SK-N-SH treated with all-trans-retinoic acid at 6 μM for 48 hours (cell line): ENCODE results near the gene DAB1.

Experiments used
- ARNTL ChIP-seq: fragments of 450-650 bp; formaldehyde crosslinking; IDR thresholded peaks from 2 replicates; pipeline ENCODE4 v1.5.0; 2020; ENCODE audit warnings: low read depth, mild to moderate bottlenecking, moderate library complexity, borderline replicate concordance
- BACH2 ChIP-seq: fragments of 250-450 bp; sonication (Bioruptor Pico); IDR thresholded peaks from 2 replicates; pipeline ENCODE4 v1.9.0; 2021; ENCODE audit warnings: mild to moderate bottlenecking, borderline replicate concordance
- ESRRG ChIP-seq: fragments of 250-450 bp; sonication (Bioruptor Pico); IDR thresholded peaks from 2 replicates; pipeline ENCODE4 v1.6.1; 2021; ENCODE audit warnings: mild to moderate bottlenecking
- ISL1 ChIP-seq: fragments of 250-450 bp; sonication (Bioruptor Pico); IDR thresholded peaks from 2 replicates; pipeline ENCODE4 v2.1.2; 2022; ENCODE audit warnings: mild to moderate bottlenecking, moderate library complexity
- TCF4 ChIP-seq: fragments of 250-450 bp; sonication (Bioruptor Pico); IDR thresholded peaks from 2 replicates; pipeline ENCODE4 v1.8.0; 2021; ENCODE audit warnings: mild to moderate bottlenecking, moderate library complexity, borderline replicate concordance
- TOX ChIP-seq: fragments of 250-450 bp; sonication (Bioruptor Pico); IDR thresholded peaks from 2 replicates; pipeline ENCODE4 v1.8.0; 2021; ENCODE audit warnings: mild to moderate bottlenecking, moderate library complexity, borderline replicate concordance
- ZFP3 ChIP-seq: fragments of 250-450 bp; sonication (Bioruptor Pico); IDR thresholded peaks from 2 replicates; pipeline ENCODE4 v1.5.0; 2020; ENCODE audit warnings: mild to moderate bottlenecking, moderate library complexity
- TF ChIP-seq, protein P1 (sequence below): fragments of 250-450 bp; sonication (Bioruptor Pico); IDR thresholded peaks from 2 replicates; pipeline ENCODE4 v1.8.0; 2021; ENCODE audit warnings: low read depth, mild to moderate bottlenecking, moderate library complexity, borderline replicate concordance
- TF ChIP-seq, protein P2 (sequence below): fragments of 250-450 bp; sonication (Bioruptor Pico); IDR thresholded peaks from 2 replicates; pipeline ENCODE4 v1.5.1; 2021; ENCODE audit warnings: mild to moderate bottlenecking, moderate library complexity
- TF ChIP-seq, protein P3 (sequence below): fragments of 250-450 bp; sonication (Bioruptor Pico); IDR thresholded peaks from 2 replicates; pipeline ENCODE4 v1.5.0; 2020; ENCODE audit warnings: mild to moderate bottlenecking, moderate library complexity

DNA sequence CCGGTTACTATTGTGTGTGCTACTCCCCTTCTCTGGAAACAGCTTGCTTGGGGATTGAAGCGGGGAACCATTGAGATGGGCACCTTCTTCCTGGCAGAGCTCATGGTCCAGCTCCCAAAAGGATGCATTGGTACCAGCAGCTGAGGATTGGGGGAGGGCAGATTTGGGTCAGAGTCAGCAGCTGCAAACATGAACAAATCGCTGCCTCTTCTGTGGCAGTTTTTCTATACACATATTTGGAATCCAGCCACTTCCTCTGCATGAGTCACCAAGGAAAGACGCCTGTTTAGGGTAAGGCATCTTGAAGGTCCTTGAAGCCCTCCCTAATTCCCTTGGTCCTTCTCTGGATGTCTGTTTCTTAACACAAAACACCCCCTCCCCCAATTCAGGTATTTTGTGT lies 104.7 kb downstream of the DAB1 start:
- no peak for TF ChIP-seq TCF4 (CRISPR knock-in tag)
- TF ChIP-seq BACH2 = no peak
- no peak for TF ChIP-seq ZFP3 (CRISPR knock-in tag)
- TF ChIP-seq, protein P1, sequence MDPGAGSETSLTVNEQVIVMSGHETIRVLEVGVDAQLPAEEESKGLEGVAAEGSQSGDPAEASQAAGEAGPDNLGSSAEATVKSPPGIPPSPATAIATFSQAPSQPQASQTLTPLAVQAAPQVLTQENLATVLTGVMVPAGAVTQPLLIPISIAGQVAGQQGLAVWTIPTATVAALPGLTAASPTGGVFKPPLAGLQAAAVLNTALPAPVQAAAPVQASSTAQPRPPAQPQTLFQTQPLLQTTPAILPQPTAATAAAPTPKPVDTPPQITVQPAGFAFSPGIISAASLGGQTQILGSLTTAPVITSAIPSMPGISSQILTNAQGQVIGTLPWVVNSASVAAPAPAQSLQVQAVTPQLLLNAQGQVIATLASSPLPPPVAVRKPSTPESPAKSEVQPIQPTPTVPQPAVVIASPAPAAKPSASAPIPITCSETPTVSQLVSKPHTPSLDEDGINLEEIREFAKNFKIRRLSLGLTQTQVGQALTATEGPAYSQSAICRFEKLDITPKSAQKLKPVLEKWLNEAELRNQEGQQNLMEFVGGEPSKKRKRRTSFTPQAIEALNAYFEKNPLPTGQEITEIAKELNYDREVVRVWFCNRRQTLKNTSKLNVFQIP = no peak
- TF ChIP-seq, protein P2, sequence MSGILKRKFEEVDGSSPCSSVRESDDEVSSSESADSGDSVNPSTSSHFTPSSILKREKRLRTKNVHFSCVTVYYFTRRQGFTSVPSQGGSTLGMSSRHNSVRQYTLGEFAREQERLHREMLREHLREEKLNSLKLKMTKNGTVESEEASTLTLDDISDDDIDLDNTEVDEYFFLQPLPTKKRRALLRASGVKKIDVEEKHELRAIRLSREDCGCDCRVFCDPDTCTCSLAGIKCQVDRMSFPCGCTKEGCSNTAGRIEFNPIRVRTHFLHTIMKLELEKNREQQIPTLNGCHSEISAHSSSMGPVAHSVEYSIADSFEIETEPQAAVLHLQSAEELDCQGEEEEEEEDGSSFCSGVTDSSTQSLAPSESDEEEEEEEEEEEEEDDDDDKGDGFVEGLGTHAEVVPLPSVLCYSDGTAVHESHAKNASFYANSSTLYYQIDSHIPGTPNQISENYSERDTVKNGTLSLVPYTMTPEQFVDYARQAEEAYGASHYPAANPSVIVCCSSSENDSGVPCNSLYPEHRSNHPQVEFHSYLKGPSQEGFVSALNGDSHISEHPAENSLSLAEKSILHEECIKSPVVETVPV (CRISPR knock-in tag) = no peak
- no peak for TF ChIP-seq TOX (CRISPR knock-in tag)
- TF ChIP-seq, protein P3, sequence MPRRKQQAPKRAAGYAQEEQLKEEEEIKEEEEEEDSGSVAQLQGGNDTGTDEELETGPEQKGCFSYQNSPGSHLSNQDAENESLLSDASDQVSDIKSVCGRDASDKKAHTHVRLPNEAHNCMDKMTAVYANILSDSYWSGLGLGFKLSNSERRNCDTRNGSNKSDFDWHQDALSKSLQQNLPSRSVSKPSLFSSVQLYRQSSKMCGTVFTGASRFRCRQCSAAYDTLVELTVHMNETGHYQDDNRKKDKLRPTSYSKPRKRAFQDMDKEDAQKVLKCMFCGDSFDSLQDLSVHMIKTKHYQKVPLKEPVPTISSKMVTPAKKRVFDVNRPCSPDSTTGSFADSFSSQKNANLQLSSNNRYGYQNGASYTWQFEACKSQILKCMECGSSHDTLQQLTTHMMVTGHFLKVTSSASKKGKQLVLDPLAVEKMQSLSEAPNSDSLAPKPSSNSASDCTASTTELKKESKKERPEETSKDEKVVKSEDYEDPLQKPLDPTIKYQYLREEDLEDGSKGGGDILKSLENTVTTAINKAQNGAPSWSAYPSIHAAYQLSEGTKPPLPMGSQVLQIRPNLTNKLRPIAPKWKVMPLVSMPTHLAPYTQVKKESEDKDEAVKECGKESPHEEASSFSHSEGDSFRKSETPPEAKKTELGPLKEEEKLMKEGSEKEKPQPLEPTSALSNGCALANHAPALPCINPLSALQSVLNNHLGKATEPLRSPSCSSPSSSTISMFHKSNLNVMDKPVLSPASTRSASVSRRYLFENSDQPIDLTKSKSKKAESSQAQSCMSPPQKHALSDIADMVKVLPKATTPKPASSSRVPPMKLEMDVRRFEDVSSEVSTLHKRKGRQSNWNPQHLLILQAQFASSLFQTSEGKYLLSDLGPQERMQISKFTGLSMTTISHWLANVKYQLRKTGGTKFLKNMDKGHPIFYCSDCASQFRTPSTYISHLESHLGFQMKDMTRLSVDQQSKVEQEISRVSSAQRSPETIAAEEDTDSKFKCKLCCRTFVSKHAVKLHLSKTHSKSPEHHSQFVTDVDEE (CRISPR knock-in tag) = no peak
- TF ChIP-seq ARNTL (CRISPR knock-in tag) = no peak
- TF ChIP-seq ESRRG (CRISPR knock-in tag) = no peak
- TF ChIP-seq ISL1 (CRISPR knock-in tag) = no peak
